Neural cell (in vitro differentiated cells): ENCODE measurements around the gene ANKRD20A1.
"Not testable (repeated sequence)": the region's sequence is repeated elsewhere in the genome, so short reads cannot be mapped to it uniquely, and the experiment has no call there.

Experiments
- POLR2AphosphoS5 ChIP-seq: IDR thresholded peaks from 2 replicates; pipeline ENCODE4 v1.6.1; 2012
- TAF1 ChIP-seq: IDR thresholded peaks from 2 replicates; pipeline ENCODE4 v1.6.1; 2012; ENCODE audit warnings: low read depth
- TF ChIP-seq, protein P1 (sequence below): fragments of 450-650 bp; IDR thresholded peaks from 2 replicates; pipeline ENCODE4 v1.5.1; 2014; ENCODE audit warnings: antibody characterized with exemption, mild to moderate bottlenecking, moderate library complexity; ENCODE audit not compliant: poor library complexity, severe bottlenecking

DNA sequence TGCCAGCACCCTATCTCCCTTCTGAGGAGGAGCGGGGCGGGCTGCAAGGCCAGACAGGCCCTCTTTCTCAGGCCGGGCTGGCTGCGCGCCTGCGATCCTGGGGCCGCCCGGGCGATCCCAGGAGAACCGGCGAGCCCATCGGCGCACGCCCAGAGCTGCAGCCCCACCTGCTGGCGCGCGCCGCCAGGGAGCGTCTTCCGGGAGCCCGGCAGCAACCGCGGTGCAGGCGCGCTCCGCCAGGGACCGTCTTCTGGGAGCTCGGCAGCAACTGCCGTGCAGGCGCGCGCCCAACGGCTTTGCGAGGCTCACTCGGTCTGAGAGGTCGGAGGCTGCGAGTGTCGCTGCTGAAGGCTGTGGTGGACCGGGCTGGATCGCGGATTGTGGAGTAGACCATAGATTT, at the start of gene ANKRD20A1:
- TF ChIP-seq TAF1, POLR2AphosphoS5: not testable (repeated sequence)
- TF ChIP-seq, protein P1, sequence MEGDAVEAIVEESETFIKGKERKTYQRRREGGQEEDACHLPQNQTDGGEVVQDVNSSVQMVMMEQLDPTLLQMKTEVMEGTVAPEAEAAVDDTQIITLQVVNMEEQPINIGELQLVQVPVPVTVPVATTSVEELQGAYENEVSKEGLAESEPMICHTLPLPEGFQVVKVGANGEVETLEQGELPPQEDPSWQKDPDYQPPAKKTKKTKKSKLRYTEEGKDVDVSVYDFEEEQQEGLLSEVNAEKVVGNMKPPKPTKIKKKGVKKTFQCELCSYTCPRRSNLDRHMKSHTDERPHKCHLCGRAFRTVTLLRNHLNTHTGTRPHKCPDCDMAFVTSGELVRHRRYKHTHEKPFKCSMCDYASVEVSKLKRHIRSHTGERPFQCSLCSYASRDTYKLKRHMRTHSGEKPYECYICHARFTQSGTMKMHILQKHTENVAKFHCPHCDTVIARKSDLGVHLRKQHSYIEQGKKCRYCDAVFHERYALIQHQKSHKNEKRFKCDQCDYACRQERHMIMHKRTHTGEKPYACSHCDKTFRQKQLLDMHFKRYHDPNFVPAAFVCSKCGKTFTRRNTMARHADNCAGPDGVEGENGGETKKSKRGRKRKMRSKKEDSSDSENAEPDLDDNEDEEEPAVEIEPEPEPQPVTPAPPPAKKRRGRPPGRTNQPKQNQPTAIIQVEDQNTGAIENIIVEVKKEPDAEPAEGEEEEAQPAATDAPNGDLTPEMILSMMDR, result not testable (repeated sequence)
